Sigmoid colon (tissue), 7 donors: ENCODE results near the gene PDPK1. TPM values are rescaled to one million over a fixed set of nuclear protein-coding genes. Genes with fewer than 3 reads are reported as not detected.

Experiments
- DNase-seq: peaks from one replicate; pipeline ENCODE4 v3.0.0-alpha.2; 2019
- H3K27ac ChIP-seq, 4 donors: fragments of 200-600 bp; sonication (generic); one replicate each; pipeline ENCODE4 v1.5.1; 2016 to 2019; ENCODE audit warnings: mild to moderate bottlenecking in 1 of 4
- H3K27me3 ChIP-seq, 3 donors: fragments of 200-600 bp; sonication (generic); one replicate each; pipeline ENCODE4 v1.5.1; 2019; ENCODE audit warnings: mild to moderate bottlenecking in 1 of 3
- H3K36me3 ChIP-seq, 4 donors: fragments of 200-600 bp; sonication (generic); one replicate each; pipeline ENCODE4 v1.5.1; 2016 to 2019
- H3K4me1 ChIP-seq, 4 donors: fragments of 200-600 bp; sonication (generic); one replicate each; pipeline ENCODE4 v1.5.1; 2017 to 2019
- H3K4me3 ChIP-seq, 4 donors: fragments of 200-600 bp; sonication (generic); one replicate each; pipeline ENCODE4 v1.5.1; 2017 to 2019; ENCODE audit warnings: mild to moderate bottlenecking in 2 of 4, moderate library complexity in 1 of 4
- H3K9me3 ChIP-seq, 4 donors: fragments of 200-600 bp in 3 of 4; sonication (generic) in 3 of 4; one replicate each; pipeline versions ENCODE4 v1.5.1 to v1.6.1; 2013 to 2019
- EP300 ChIP-seq, 4 donors: sonication (generic); formaldehyde crosslinking; IDR thresholded peaks; one replicate each; pipeline ENCODE4 v1.6.1; 2017; ENCODE audit warnings: antibody characterized with exemption in 4 of 4
- POLR2A ChIP-seq, 2 donors: fragments of 450-650 bp; IDR thresholded peaks; one replicate each; pipeline ENCODE4 v1.6.1; 2016; ENCODE audit warnings: antibody characterized with exemption in 2 of 2, mild to moderate bottlenecking in 2 of 2, moderate library complexity in 2 of 2
- POLR2AphosphoS5 ChIP-seq, 4 donors: sonication (generic); formaldehyde crosslinking; IDR thresholded peaks; one replicate each; pipeline ENCODE4 v1.6.1; 2017; ENCODE audit warnings: antibody characterized with exemption in 4 of 4
- WGBS, 2 donors: extraction: QIAGEN DNeasy Blood & Tissue Kit; methylation state at CpG; one replicate each; pipeline ENCODE4 v1.1.7; 2013; 5-methylcytosine and 5-hydroxymethylcytosine counted together
- intact Hi-C: fragments of 100-400 bp; cut with DNase I; formaldehyde crosslinking; loops from one replicate; pipeline ENCODE4 v1.15.1; 2023
- polyA plus RNA-seq, 3 donors: library from polyadenylated mRNA; stranded (reverse); fragments of 200-250 nt; gene quantifications; one replicate each; pipeline ENCODE4 v1.2.3, GENCODE V29; 2013
- total RNA-seq, 4 donors: library from RNA; depleted of rRNA; stranded (reverse); fragments of >200 nt; gene quantifications; one replicate each; pipeline ENCODE4 v1.1.0, GENCODE V29; 2016
- TF ChIP-seq, protein P1 (sequence below), 4 experiments: fragments of 450-650 bp in 3 of 4; fragments of 200-600 bp in 1 of 4; IDR thresholded peaks; one replicate each; pipeline ENCODE4 v1.5.1; 2016 to 2019; ENCODE audit warnings: antibody characterized with exemption in 4 of 4, mild to moderate bottlenecking in 3 of 4, moderate library complexity in 2 of 4
- donor health status: healthy with polysubstance abuse.
- donor health status: Bipolar disorder and iron deficiency.
- donor health status: healthy.

PDPK1 gene
- total and polyA plus RNA-seq, 7 donors, result 22.7 to 32.2 (median 31.0) TPM

DNA sequence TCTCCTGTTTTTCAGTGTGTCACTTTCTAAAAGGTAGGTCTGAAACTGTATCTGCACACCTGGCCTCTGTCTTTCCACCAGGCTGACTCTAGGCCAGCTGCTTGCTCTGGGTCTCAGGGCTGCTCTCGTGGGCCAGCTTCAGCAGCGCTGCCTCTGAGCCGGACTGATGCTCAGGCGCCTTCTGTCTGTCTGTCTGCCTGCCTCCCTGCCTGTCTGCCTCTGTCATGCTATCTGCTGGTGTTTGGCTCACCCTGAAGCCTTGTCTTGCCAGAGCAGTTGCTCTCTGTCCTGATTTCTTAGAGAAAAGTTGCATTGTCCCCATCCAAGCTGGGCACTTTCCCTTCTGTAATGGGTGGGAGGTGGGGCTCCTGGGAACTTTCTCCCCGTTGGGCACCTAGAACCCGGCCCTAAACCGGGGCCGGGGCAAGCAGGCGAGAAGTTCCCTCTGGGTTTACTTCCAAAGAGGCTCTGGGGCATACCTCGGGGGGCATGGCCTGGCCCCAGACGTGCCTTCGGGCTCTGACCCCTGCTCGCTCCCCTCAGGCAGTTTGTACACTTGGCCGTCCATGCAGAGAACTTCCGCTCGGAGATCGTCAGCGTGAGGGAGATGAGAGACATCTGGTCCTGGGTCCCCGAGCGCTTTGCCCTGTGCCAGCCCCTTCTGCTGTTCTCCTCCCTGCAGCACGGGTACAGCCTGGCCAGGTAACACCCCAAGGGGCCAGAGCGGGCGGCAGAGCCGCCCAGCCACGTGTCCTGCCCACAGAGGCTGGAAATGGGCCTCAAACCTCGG is 39.9 kb upstream of the PDPK1 start:
- Histone ChIP-seq H3K27ac (peak overlapping the region in 3 of 4 donors; percentile 12 to 21 (median 20)), H3K4me3 (no peak overlapping the region), H3K4me1 (peaks cover 0 to 42% (median 25%) of the 10 kb centered on the region in 4 donors), H3K36me3 (peaks cover 0 to 29% (median 7%) of the 10 kb centered on the region in 4 donors), H3K27me3 (no peaks in the 10 kb centered on the region), H3K9me3 (no peaks in the 10 kb centered on the region)
- no peak for DNase-seq
- no peak for TF ChIP-seq EP300 (IDR thresholded peaks at IDR 0.05)
- no peak for TF ChIP-seq POLR2A (IDR thresholded peaks at IDR 0.05)
- no peak for TF ChIP-seq POLR2AphosphoS5 (IDR thresholded peaks at IDR 0.05)
- 88 to 91% methylated on average over 26 of the region's 26 CpGs for WGBS, 2 donors
- intact Hi-C loops, result no loop called here

DNA sequence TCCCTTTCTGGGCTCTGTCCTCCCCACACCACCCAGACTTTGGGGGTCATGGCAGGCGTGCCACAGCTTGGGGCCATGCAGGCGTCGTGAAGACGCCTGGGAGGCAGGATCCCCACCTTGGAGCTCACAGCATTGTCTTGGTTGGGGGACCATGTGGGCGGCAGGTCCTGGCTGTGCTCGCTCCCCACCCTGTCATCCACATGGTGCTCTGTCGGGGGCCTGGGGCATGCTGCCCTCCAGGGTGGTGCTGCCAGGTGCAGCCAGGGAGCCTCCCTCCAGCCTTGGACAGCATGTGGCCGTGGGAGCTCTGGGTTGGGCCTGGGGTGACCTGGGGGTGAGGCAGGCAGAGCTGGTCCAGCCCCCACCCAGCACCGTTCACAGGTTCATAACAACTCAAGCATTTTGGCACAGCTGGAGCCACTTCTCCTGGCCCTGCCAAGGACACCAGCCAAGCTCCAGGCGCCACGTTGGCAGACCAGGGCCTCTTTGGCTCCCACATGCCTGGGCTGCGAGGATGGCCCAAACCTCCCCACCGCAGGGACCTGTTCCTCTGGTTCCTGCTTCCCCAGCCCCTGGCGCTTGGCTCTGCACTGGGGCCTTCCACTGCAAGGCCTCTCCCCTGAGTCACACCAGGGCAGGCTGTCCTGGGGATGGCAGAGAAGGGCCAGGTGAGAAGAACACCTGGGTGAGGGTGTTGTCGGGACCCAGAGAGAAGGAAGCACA is 39.1 kb upstream of the PDPK1 start:
- WGBS, 2 donors, result 90 to 91% methylated on average over 15 of the region's 15 CpGs
- DNase-seq, result no peak
- H3K27me3 ChIP-seq, result no peaks in the 10 kb centered on the region
- H3K27ac ChIP-seq, result peak overlapping the region in 2 of 4 donors; percentile 12 to 21
- H3K4me1 ChIP-seq, result peaks cover 0 to 45% (median 25%) of the 10 kb centered on the region in 4 donors
- intact Hi-C loops, result no loop called here
- H3K4me3 ChIP-seq, result no peak overlapping the region
- no peaks in the 10 kb centered on the region for H3K9me3 ChIP-seq
- TF ChIP-seq EP300 (IDR thresholded peaks at IDR 0.05), result no peak
- peaks cover 0 to 29% (median 7%) of the 10 kb centered on the region in 4 donors for H3K36me3 ChIP-seq

DNA sequence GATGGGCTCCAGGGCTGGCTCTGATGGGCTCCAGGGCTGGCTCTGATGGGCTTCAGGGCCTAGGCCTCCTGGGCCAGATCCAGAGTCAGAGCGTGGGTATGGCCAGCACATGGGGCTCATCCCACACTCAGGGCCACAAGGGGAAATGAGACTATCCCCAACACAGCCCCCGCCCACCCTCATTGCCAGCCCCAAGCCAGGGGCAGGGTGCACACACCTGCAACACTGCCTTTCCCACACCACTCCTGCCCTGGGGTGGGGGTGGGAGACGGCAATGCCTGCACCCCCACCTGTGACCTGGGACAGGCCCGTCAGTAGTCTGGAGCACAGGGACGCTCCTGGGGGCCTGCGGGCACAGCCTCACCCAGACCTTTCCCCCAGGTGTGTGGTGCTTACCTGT is 38.4 kb upstream of the PDPK1 start:
- no peaks in the 10 kb centered on the region for H3K9me3 ChIP-seq
- H3K36me3 ChIP-seq, result peaks cover 0 to 29% (median 7%) of the 10 kb centered on the region in 4 donors
- TF ChIP-seq, protein P1, sequence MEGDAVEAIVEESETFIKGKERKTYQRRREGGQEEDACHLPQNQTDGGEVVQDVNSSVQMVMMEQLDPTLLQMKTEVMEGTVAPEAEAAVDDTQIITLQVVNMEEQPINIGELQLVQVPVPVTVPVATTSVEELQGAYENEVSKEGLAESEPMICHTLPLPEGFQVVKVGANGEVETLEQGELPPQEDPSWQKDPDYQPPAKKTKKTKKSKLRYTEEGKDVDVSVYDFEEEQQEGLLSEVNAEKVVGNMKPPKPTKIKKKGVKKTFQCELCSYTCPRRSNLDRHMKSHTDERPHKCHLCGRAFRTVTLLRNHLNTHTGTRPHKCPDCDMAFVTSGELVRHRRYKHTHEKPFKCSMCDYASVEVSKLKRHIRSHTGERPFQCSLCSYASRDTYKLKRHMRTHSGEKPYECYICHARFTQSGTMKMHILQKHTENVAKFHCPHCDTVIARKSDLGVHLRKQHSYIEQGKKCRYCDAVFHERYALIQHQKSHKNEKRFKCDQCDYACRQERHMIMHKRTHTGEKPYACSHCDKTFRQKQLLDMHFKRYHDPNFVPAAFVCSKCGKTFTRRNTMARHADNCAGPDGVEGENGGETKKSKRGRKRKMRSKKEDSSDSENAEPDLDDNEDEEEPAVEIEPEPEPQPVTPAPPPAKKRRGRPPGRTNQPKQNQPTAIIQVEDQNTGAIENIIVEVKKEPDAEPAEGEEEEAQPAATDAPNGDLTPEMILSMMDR (IDR thresholded peaks at IDR 0.05), result no peak
- no peak for TF ChIP-seq POLR2A (IDR thresholded peaks at IDR 0.05)
- TF ChIP-seq POLR2AphosphoS5 (IDR thresholded peaks at IDR 0.05), result no peak
- no peak for TF ChIP-seq EP300 (IDR thresholded peaks at IDR 0.05)
- DNase-seq, result no peak
- peak overlapping the region in 1 of 4 donors; percentile 14 for H3K27ac ChIP-seq
- no peak overlapping the region for H3K4me3 ChIP-seq
- intact Hi-C loops, result no loop called here
- WGBS, 2 donors, result 92 to 96% methylated on average over 6 of the region's 6 CpGs
- H3K4me1 ChIP-seq, result peaks cover 0 to 45% (median 25%) of the 10 kb centered on the region in 4 donors
- H3K27me3 ChIP-seq, result no peaks in the 10 kb centered on the region

DNA sequence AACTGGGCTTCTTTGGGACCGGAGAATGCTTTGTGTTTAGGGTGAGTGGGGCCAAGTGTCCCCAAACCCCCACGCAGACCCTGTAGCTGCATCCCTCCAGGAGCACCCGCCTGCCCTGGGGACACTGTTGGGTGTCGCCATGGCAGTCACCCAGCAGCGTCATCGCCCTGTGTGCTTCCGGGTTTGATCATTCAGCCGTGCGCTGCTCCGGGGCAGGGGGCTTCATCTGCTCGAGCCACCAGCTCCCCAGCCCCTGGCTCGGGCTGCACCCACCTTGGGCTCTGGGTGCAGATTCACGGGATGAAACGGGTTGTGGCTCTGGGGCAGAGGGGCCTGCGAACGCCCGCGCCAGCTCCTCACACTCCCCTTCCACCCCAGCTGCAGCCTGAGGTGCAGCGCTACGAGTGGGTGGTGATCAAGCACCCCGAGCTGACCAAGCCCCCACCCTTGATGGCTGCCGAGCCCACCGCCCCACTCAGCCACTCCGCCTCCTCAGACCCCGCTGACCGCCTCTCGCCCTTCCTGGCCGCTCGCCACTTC is 37.9 kb upstream of the PDPK1 start:
- WGBS, 2 donors, result 93 to 95% methylated on average over 29 of the region's 29 CpGs
- Histone ChIP-seq H3K4me1 (peaks cover 0 to 45% (median 25%) of the 10 kb centered on the region in 4 donors), H3K9me3 (no peaks in the 10 kb centered on the region), H3K4me3 (no peak overlapping the region), H3K27ac (no peak overlapping the region), H3K36me3 (peaks cover 0 to 29% (median 7%) of the 10 kb centered on the region in 4 donors), H3K27me3 (no peaks in the 10 kb centered on the region)
- no peak for DNase-seq
- intact Hi-C loops, result loop anchor here (2.0 to 10.0 kb wide), 4 partner anchors 25 to 225 kb away; partner anchors contain the start of genes CCNF and TBC1D24
- TF ChIP-seq POLR2A (IDR thresholded peaks at IDR 0.05), result no peak
- TF ChIP-seq EP300 (IDR thresholded peaks at IDR 0.05), result no peak
- TF ChIP-seq POLR2AphosphoS5 (IDR thresholded peaks at IDR 0.05), result no peak
- TF ChIP-seq, protein P1 (IDR thresholded peaks at IDR 0.05), result no peak

DNA sequence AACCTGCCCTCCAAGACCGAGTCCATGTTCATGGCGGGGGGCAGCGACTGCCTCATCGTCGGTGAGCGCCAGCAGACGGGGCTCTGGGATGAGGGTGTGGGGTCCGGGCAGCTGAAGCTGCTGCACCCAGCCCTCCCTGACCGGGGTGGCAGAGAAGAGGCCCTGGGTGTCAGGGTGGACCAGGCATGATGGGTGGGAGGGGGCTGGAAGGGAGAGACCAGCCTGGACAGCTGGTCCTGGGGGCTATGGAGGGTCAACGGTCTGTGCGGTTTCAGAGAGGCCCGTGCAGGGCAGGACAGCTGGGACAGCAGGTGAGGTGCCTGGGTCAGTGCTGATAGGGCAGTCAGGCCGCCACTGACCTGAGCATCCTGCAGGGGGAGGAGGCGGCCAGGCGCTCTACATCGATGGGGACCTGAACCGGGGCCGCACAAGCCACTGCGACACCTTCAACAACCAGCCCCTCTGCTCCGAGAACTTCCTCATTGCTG is 37.3 kb upstream of the PDPK1 start:
- Histone ChIP-seq H3K27ac (no peak overlapping the region), H3K27me3 (no peaks in the 10 kb centered on the region), H3K9me3 (no peaks in the 10 kb centered on the region), H3K4me3 (no peak overlapping the region), H3K36me3 (peaks cover 0 to 29% (median 7%) of the 10 kb centered on the region in 4 donors), H3K4me1 (peaks cover 0 to 45% (median 25%) of the 10 kb centered on the region in 4 donors)
- 87 to 90% methylated on average over 20 of the region's 20 CpGs for WGBS, 2 donors
- intact Hi-C loops, result loop anchor here (2.0 to 10.0 kb wide), 4 partner anchors 26 to 226 kb away; partner anchors contain the start of genes CCNF and TBC1D24
- no peak for DNase-seq
- TF ChIP-seq POLR2AphosphoS5 (IDR thresholded peaks at IDR 0.05) (no peak), EP300 (IDR thresholded peaks at IDR 0.05) (no peak), POLR2A (IDR thresholded peaks at IDR 0.05) (no peak)
- TF ChIP-seq, protein P1 (IDR thresholded peaks at IDR 0.05), result no peak
